ENCODE measurements around the gene KLHL26. TPM values are rescaled to one million over a fixed set of nuclear protein-coding genes. Genes with fewer than 3 reads are reported as not detected.
A peak's percentile ranks its signal among the peaks of the same experiment; 100 is the strongest.
"Not testable (repeated sequence)": the region's sequence is repeated elsewhere in the genome, so short reads cannot be mapped to it uniquely, and the experiment has no call there.

Gene KLHL26
- total and polyA plus RNA-seq, 2 experiments from 2014 or later = 8.2 to 8.6 TPM

GRCh38 chr19:18672606-18673337 lies 35.9 kb downstream of the KLHL26 start:
- H3K27me3 ChIP-seq = no peaks in the 10 kb centered on the region
- TF ChIP-seq CTCF (IDR thresholded peaks at IDR 0.05; ENCODE audit: low read depth, low read length) = peak; percentile 34
- H3K9me3 ChIP-seq (ENCODE audit: low read depth) = no peaks in the 10 kb centered on the region
- no peaks in the 10 kb centered on the region for H3K4me1 ChIP-seq (ENCODE audit: low read depth)
- no peak overlapping the region for H3K27ac ChIP-seq
- peaks cover 3% of the 10 kb centered on the region for H3K36me3 ChIP-seq
- H3K4me3 ChIP-seq = no peak overlapping the region
- DNase-seq (ENCODE audit: low read depth in 1 of 2, low spot score in 1 of 2) = peak in 1 of 2 donors; percentile 53

- Histone ChIP-seq H3K9me3 (ENCODE audit: low read depth) (no peaks in the 10 kb centered on the region), H3K4me1 (ENCODE audit: low read depth) (no peaks in the 10 kb centered on the region), H3K4me3 (no peak overlapping the region), H3K36me3 (no peaks in the 10 kb centered on the region), H3K27ac (no peak overlapping the region), H3K27me3 (no peaks in the 10 kb centered on the region)
- DNase-seq (ENCODE audit: low read depth in 1 of 2, low spot score in 1 of 2) = no peak
- no peak for TF ChIP-seq CTCF (IDR thresholded peaks at IDR 0.05; ENCODE audit: low read depth, low read length)
These were observed 37.8 kb downstream of the KLHL26 start for GRCh38 chr19:18674616-18675015.

GRCh38 chr19:18675779-18676178 lies 39.0 kb downstream of the KLHL26 start:
- no peaks in the 10 kb centered on the region for H3K27me3 ChIP-seq
- no peaks in the 10 kb centered on the region for H3K36me3 ChIP-seq
- H3K9me3 ChIP-seq (ENCODE audit: low read depth) = no peaks in the 10 kb centered on the region
- peak in 1 of 2 donors; percentile 32 for DNase-seq (ENCODE audit: low read depth in 1 of 2, low spot score in 1 of 2)
- peak; percentile 57 for TF ChIP-seq CTCF (IDR thresholded peaks at IDR 0.05; ENCODE audit: low read depth, low read length)
- H3K27ac ChIP-seq = no peak overlapping the region
- H3K4me1 ChIP-seq (ENCODE audit: low read depth) = no peaks in the 10 kb centered on the region
- no peak overlapping the region for H3K4me3 ChIP-seq

GRCh38 chr19:18676692-18677091 lies 39.9 kb downstream of the KLHL26 start:
- DNase-seq (ENCODE audit: low read depth in 1 of 2, low spot score in 1 of 2) = no peak
- no peaks in the 10 kb centered on the region for H3K27me3 ChIP-seq
- no peak for TF ChIP-seq CTCF (IDR thresholded peaks at IDR 0.05; ENCODE audit: low read depth, low read length)

GRCh38 chr19:18677156-18677555 lies 40.3 kb downstream of the KLHL26 start:
- no peak for TF ChIP-seq CTCF (IDR thresholded peaks at IDR 0.05; ENCODE audit: low read depth, low read length)
- Histone ChIP-seq H3K4me3 (no peak overlapping the region), H3K27me3 (no peaks in the 10 kb centered on the region), H3K27ac (no peak overlapping the region), H3K36me3 (no peaks in the 10 kb centered on the region), H3K9me3 (ENCODE audit: low read depth) (no peaks in the 10 kb centered on the region), H3K4me1 (ENCODE audit: low read depth) (no peaks in the 10 kb centered on the region)
- DNase-seq (ENCODE audit: low read depth in 1 of 2, low spot score in 1 of 2) = no peak

More at GRCh38 chr19:18676692-18677091, 39.9 kb downstream of the KLHL26 start:
- no peaks in the 10 kb centered on the region for H3K4me1 ChIP-seq (ENCODE audit: low read depth)
- no peaks in the 10 kb centered on the region for H3K9me3 ChIP-seq (ENCODE audit: low read depth)
- H3K4me3 ChIP-seq = no peak overlapping the region
- no peak overlapping the region for H3K27ac ChIP-seq
- no peaks in the 10 kb centered on the region for H3K36me3 ChIP-seq

- H3K4me3 ChIP-seq; H3K9me3 ChIP-seq (ENCODE audit: low read depth); H3K27ac ChIP-seq; DNase-seq (ENCODE audit: low read depth in 1 of 2, low spot score in 1 of 2); H3K4me1 ChIP-seq (ENCODE audit: low read depth); H3K27me3 ChIP-seq; H3K36me3 ChIP-seq: not testable (repeated sequence)
These were observed 43.3 kb downstream of the KLHL26 start for GRCh38 chr19:18680148-18680547.

Measured in cardiac muscle cell (in vitro differentiated cells and primary cell).